GM12878 (cell line): ENCODE data around the gene FANCM. TPM values are rescaled to one million over a fixed set of nuclear protein-coding genes. Genes with fewer than 3 reads are reported as not detected.

Source experiments
- ATAC-seq: fragments of 200-7000 bp; cut with Tn5 transposase; 3 replicates; pipeline ENCODE4 v1.9.1; 2020; ENCODE audit warnings: mild to moderate bottlenecking, moderate library complexity
- BruUV-seq: library from RNA; stranded (reverse); fragments of 400-500 nt; replicated peaks from 2 replicates; lab custom pipeline; 2021; lab: Mats Ljungman, UMichigan
- CTCF ChIA-PET: fragments of 300-600 bp; sonication (Branson Sonifier 250); formaldehyde crosslinking; extraction: SDS; loops from one replicate; lab custom pipeline; 2021; ENCODE audit warnings: inconsistent platforms; lab: Yijun Ruan, JAX
- POLR2A ChIA-PET: fragments of 350-600 bp; formaldehyde crosslinking; extraction: SDS; loops from one replicate; lab custom pipeline; 2021; ENCODE audit warnings: inconsistent platforms; lab: Charles Lee
- RAD21 ChIA-PET: fragments of 300-600 bp; sonication (Branson Sonifier 250); formaldehyde crosslinking; loops from one replicate; lab custom pipeline; 2023; ENCODE audit warnings: antibody characterized with exemption; ENCODE audit not compliant: unreplicated experiment; lab: Charles Lee
- SMC1A ChIA-PET: fragments of 300-600 bp; sonication (Branson Sonifier 250); formaldehyde crosslinking; loops from one replicate; lab custom pipeline; 2023; ENCODE audit not compliant: unreplicated experiment, uncharacterized antibody; lab: Charles Lee
- DNase-seq: peaks from one replicate; pipeline ENCODE4 v3.0.0-alpha.2; 2011; ENCODE audit warnings: low read depth, low spot score
- FAIRE-seq: peaks from 3 replicates; lab custom pipeline; 2011; peaks lifted over from hg19 to GRCh38; lab: Jason Lieb, UNC
- H2AFZ ChIP-seq: 2 replicates; pipeline ENCODE4 v1.6.0; 2011; ENCODE audit warnings: low read depth, low read length, control low read depth; ENCODE audit not compliant: control insufficient read depth
- H3K27ac ChIP-seq: 2 replicates; pipeline ENCODE4 v1.5.1; 2011; ENCODE audit warnings: control low read depth; ENCODE audit not compliant: control insufficient read depth, insufficient read depth
- H3K27me3 ChIP-seq, 2 experiments: replicated peaks in 1 of 2; 2 replicates each; pipeline versions ENCODE4 v1.6.0 to v1.6.1; 2011; ENCODE audit warnings: low read length in 1 of 2; ENCODE audit not compliant: control insufficient read depth in 2 of 2, insufficient read depth in 2 of 2
- H3K36me3 ChIP-seq, 2 experiments: 2 replicates each; pipeline ENCODE4 v1.5.1; 2011; ENCODE audit warnings: low read length in 1 of 2; ENCODE audit not compliant: control insufficient read depth in 2 of 2, insufficient read depth in 2 of 2
- H3K4me1 ChIP-seq: 2 replicates; pipeline ENCODE4 v1.6.1; 2011; ENCODE audit warnings: mild to moderate bottlenecking, low read length, moderate library complexity, mixed read lengths; ENCODE audit not compliant: control insufficient read depth, insufficient read depth
- H3K4me2 ChIP-seq: 2 replicates; pipeline ENCODE4 v1.6.0; 2011; ENCODE audit warnings: control low read depth; ENCODE audit not compliant: control insufficient read depth, insufficient read depth
- H3K4me3 ChIP-seq: fragments of 200-600 bp; sonication (generic); 2 replicates; pipeline ENCODE4 v1.5.1; 2016
- H3K79me2 ChIP-seq: 2 replicates; pipeline ENCODE4 v1.6.0; 2011; ENCODE audit warnings: low read length; ENCODE audit not compliant: control insufficient read depth, insufficient read depth
- H3K9ac ChIP-seq: 2 replicates; pipeline ENCODE4 v1.8.0; 2011; ENCODE audit warnings: low read length, control low read depth, mixed read lengths; ENCODE audit not compliant: control insufficient read depth, insufficient read depth
- H3K9me3 ChIP-seq: replicated peaks from 3 replicates; pipeline ENCODE4 v1.5.1; 2011; ENCODE audit warnings: mild to moderate bottlenecking, low read length; ENCODE audit not compliant: control insufficient read depth, insufficient read depth
- H4K20me1 ChIP-seq: 2 replicates; pipeline ENCODE4 v1.6.0; 2011; ENCODE audit not compliant: control insufficient read depth, insufficient read depth
- ASH2L ChIP-seq: fragments of 300-600, 200-600 bp; sonication (generic); IDR thresholded peaks from 2 replicates; pipeline ENCODE4 v1.6.1; 2017; ENCODE audit warnings: low read depth, mild to moderate bottlenecking, borderline replicate concordance
- ATF3 ChIP-seq: IDR thresholded peaks from 2 replicates; pipeline ENCODE4 v1.6.1; 2011; ENCODE audit warnings: low read depth, mild to moderate bottlenecking, low read length, moderate library complexity, borderline replicate concordance; ENCODE audit errors: extremely low read depth
- BHLHE40 ChIP-seq, 2 experiments: fragments of 450-650 bp in 1 of 2; IDR thresholded peaks; 2 replicates each; pipeline ENCODE4 v1.6.1; 2011 to 2017; ENCODE audit warnings: low read depth in 2 of 2, borderline replicate concordance in 1 of 2, improper control_type of control experiment in 1 of 2, low read length in 1 of 2, mild to moderate bottlenecking in 1 of 2
- CREM ChIP-seq: IDR thresholded peaks from 2 replicates; pipeline ENCODE4 v1.6.1; 2014; ENCODE audit warnings: antibody characterized with exemption, low read depth
- MTA2 ChIP-seq: fragments of 450-650 bp; IDR thresholded peaks from 2 replicates; pipeline ENCODE4 v1.6.1; 2016; ENCODE audit warnings: low read depth, mild to moderate bottlenecking, moderate library complexity
- RAD51 ChIP-seq: fragments of 450-650 bp; IDR thresholded peaks from 2 replicates; pipeline ENCODE4 v1.6.1; 2016; ENCODE audit warnings: moderate library complexity, mild to moderate bottlenecking, inconsistent platforms
- RUNX3 ChIP-seq: IDR thresholded peaks from 2 replicates; pipeline ENCODE4 v1.6.1; 2012; ENCODE audit warnings: low read length, inconsistent platforms
- SIX5 ChIP-seq: IDR thresholded peaks from 2 replicates; pipeline ENCODE4 v1.6.1; 2011; ENCODE audit warnings: mild to moderate bottlenecking, low read depth, low read length, moderate library complexity; ENCODE audit not compliant: severe bottlenecking
- USF1 ChIP-seq: IDR thresholded peaks from 2 replicates; pipeline ENCODE4 v1.6.1; 2011; ENCODE audit warnings: borderline replicate concordance, low read depth, mild to moderate bottlenecking, moderate library complexity, mixed read lengths, low read length; ENCODE audit not compliant: insufficient read depth; ENCODE audit errors: extremely low read length
- ZBTB4 ChIP-seq: fragments of 450-650 bp; formaldehyde crosslinking; IDR thresholded peaks from 2 replicates; pipeline ENCODE4 v1.4.0; 2022; ENCODE audit warnings: mild to moderate bottlenecking, moderate library complexity
- WGBS: methylation state at CpG from one replicate; pipeline ENCODE4 v1.1.6; 2016; ENCODE audit warnings: low lambda C conversion rate; ENCODE audit not compliant: insufficient replicate concordance, insufficient coverage; ENCODE audit errors: missing lambda C conversion rate; 5-methylcytosine and 5-hydroxymethylcytosine counted together
- in situ Hi-C: fragments of 300-500 bp; cut with MboI; formaldehyde crosslinking; loops from 9 replicates; pipeline ENCODE4 v1.14.3; 2018; ENCODE audit warnings: mixed read lengths
- intact Hi-C: fragments of 100-400 bp; cut with micrococcal nuclease; formaldehyde crosslinking; loops from one replicate; pipeline ENCODE4 v1.14.2; 2022; ENCODE audit not compliant: unreplicated experiment
- polyA plus RNA-seq, 11 experiments: library from polyadenylated mRNA; depleted of rRNA in 4 of 11; unstranded in 6 of 11; stranded (reverse) in 5 of 11; fragments of >200 nt; fragmentation: Nextera tagmentation in 4 of 11; fragmentation: Illumina TruSeq in 1 of 11; extraction: Ambion mirVana in 4 of 11; extraction: Trizol in 1 of 11; gene quantifications; 1 replicate in 1 of 11; 2 replicates in 10 of 11; pipeline versions ENCODE4 v1.2.1 to v1.2.3, GENCODE V29; 2011 to 2016; ENCODE audit warnings: inconsistent platforms in 2 of 11, missing spikeins in 2 of 11, low read depth in 1 of 11
- total RNA-seq, 4 experiments: library from RNA; depleted of rRNA in 3 of 4; stranded (reverse); fragments of >200 nt in 3 of 4; fragmentation: Illumina TruSeq in 1 of 4; extraction: Trizol in 1 of 4; gene quantifications; 2 replicates each; pipeline versions ENCODE4 v1.2.1 to v1.2.3, GENCODE V29; 2013 to 2021

Gene FANCM
- total and polyA plus RNA-seq, 10 of the 15 experiments (the other 5 are each of a cell fraction or from before 2014, with no cell fraction given), result 6.4 to 17.6 (median 10.6) TPM

DNA sequence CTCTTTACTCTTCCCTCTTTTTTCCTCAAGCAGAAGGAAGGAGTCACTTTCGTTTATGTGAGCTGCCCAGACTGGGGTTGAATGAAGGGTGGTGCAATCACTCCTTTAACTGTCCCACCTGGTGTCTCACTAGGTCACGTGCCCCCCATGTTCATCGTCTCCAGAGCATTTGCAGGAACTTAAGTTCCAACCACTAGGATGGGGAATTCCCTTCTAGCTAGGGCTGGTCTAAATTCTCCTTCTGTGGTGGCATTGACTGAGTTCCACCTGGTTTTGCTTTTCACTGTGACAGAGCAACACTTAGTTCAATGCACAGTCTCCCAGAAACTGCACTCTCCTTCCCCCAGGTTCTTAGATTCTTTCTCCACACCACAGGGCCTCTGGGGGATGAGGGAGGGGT lies 9.5 kb downstream of the FANCM start:
- Histone ChIP-seq H3K4me1 (peaks cover 12% of the 10 kb centered on the region), H3K4me3 (no peak overlapping the region), H4K20me1 (no peaks in the 10 kb centered on the region), H3K27me3 (no peaks in the 10 kb centered on the region), H3K79me2 (peaks cover 11% of the 10 kb centered on the region), H3K27ac (peak overlapping the region; percentile 61), H3K36me3 (peaks cover 0 to 8% of the 10 kb centered on the region in 2 experiments; a peak in 2 of 4 replicates), H3K4me2 (peak overlapping the region; percentile 48; the same call in 1 of the 2 replicates), H3K9ac (no peak overlapping the region), H3K9me3 (no peaks in the 10 kb centered on the region), H2AFZ (peak overlapping the region; percentile 29; the same call in 1 of the 2 replicates)
- ChIA-PET POLR2A (interaction anchor here (1.0 to 2.8 kb wide), 2 partner anchors 10 to 14 kb away, joined by 3 to 12 read pairs; partner anchors contain the start of gene FANCM), CTCF (no interaction called here), RAD21 (no interaction called here), SMC1A (interaction anchor here (0.6 to 1.4 kb wide), 5 partner anchors 8 to 182 kb away, joined by 3 to 4 read pairs (median 3); no protein-coding TSS in a partner anchor)
- ATAC-seq (peak; percentile 54), FAIRE-seq (no peak), DNase-seq (no peak)
- 78% methylated on average over 3 of the region's 3 CpGs for WGBS
- no peak for TF ChIP-seq SIX5
- peak; percentile 66 for TF ChIP-seq USF1
- 0 out of 2 replicates have a peak, but pooled peaks have one; percentile 37 for TF ChIP-seq ATF3
- TF ChIP-seq MTA2, result no peak
- TF ChIP-seq BHLHE40 (IDR thresholded peaks at IDR 0.05; ENCODE audit: borderline replicate concordance in 1 of 2, low read depth in 2 of 2, low read length in 1 of 2), result peak in 1 of 2 experiments; percentile 76; a peak in 2 of 4 replicates
- TF ChIP-seq RAD51, result peak; percentile 75; the same call in 1 of the 2 replicates
- TF ChIP-seq ASH2L, result no peak
- no peak for TF ChIP-seq ZBTB4
- peak; percentile 57; the same call in 1 of the 2 replicates for TF ChIP-seq RUNX3
- TF ChIP-seq CREM, result no peak
- BruUV-seq, result no TSS peak
- in situ Hi-C loops (no loop called here), intact Hi-C loops (no loop called here)
